GM12891 (cell line): ENCODE data around the gene ERVV-1.

ENCODE experiments used
- PAX5 ChIP-seq: IDR thresholded peaks from 2 replicates; pipeline ENCODE4 v1.6.1; 2011; ENCODE audit warnings: low read length, moderate library complexity, mild to moderate bottlenecking; ENCODE audit not compliant: insufficient read depth, severe bottlenecking
- POLR2A ChIP-seq: IDR thresholded peaks from 2 replicates; pipeline ENCODE4 v1.6.1; 2011; ENCODE audit warnings: low read depth, low read length, control low read depth
- POLR2AphosphoS5 ChIP-seq: IDR thresholded peaks from 2 replicates; pipeline ENCODE4 v1.6.1; 2011; ENCODE audit warnings: low read depth, low read length, control low read depth
- POU2F2 ChIP-seq: IDR thresholded peaks from 2 replicates; pipeline ENCODE4 v1.6.1; 2011; ENCODE audit warnings: low read depth, mild to moderate bottlenecking, control low read depth, low read length, moderate library complexity
- SPI1 ChIP-seq: IDR thresholded peaks from 2 replicates; pipeline ENCODE4 v1.6.1; 2011; ENCODE audit warnings: low read depth, low read length, control low read depth
- TAF1 ChIP-seq: IDR thresholded peaks from 2 replicates; pipeline ENCODE4 v1.6.1; 2011; ENCODE audit warnings: low read depth, low read length, control low read depth

GRCh38 chr19:53045536-53045935 is 31.8 kb downstream of the ERVV-1 start:
- TF ChIP-seq POLR2AphosphoS5 (no peak), POLR2A (no peak), POU2F2 (no peak), PAX5 (no peak), SPI1 (no peak), TAF1 (no peak)
